Astrocyte (in vitro differentiated cells and primary cell): ENCODE measurements around the gene PLXDC1.

Experiments used
- EZH2 ChIP-seq: IDR thresholded peaks from 2 replicates; pipeline ENCODE4 v1.6.1; 2012; ENCODE audit warnings: mild to moderate bottlenecking, low read length, inconsistent platforms; ENCODE audit not compliant: insufficient read depth
- TF ChIP-seq, protein P1 (sequence below): IDR thresholded peaks from 2 replicates; pipeline ENCODE4 v1.5.1; 2011; ENCODE audit warnings: low read depth, mild to moderate bottlenecking, inconsistent platforms, low read length, moderate library complexity; ENCODE audit not compliant: insufficient read depth

DNA sequence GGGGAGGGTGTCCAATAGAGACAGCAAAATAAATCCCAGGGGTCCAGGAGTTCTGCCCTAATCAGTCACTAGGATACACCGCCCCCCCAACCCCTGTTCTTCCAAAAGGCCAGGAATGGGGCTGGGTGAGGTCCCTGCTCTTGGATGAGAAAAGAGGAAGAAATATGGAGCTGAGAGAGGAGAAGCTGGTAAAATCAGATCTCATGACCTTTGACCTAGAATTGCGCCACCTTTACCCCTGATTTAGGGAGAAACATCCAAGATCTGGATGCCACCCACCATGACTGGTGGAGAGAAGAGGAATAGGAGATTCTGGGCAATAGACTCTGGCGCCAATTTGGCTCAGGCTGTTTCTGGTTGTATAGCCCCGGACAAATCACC, 46.7 kb upstream of the PLXDC1 start:
- TF ChIP-seq, protein P1, sequence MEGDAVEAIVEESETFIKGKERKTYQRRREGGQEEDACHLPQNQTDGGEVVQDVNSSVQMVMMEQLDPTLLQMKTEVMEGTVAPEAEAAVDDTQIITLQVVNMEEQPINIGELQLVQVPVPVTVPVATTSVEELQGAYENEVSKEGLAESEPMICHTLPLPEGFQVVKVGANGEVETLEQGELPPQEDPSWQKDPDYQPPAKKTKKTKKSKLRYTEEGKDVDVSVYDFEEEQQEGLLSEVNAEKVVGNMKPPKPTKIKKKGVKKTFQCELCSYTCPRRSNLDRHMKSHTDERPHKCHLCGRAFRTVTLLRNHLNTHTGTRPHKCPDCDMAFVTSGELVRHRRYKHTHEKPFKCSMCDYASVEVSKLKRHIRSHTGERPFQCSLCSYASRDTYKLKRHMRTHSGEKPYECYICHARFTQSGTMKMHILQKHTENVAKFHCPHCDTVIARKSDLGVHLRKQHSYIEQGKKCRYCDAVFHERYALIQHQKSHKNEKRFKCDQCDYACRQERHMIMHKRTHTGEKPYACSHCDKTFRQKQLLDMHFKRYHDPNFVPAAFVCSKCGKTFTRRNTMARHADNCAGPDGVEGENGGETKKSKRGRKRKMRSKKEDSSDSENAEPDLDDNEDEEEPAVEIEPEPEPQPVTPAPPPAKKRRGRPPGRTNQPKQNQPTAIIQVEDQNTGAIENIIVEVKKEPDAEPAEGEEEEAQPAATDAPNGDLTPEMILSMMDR, result no peak
- no peak for TF ChIP-seq EZH2
